ENCODE data around the gene SNX32.

The SNX32 gene

DNA sequence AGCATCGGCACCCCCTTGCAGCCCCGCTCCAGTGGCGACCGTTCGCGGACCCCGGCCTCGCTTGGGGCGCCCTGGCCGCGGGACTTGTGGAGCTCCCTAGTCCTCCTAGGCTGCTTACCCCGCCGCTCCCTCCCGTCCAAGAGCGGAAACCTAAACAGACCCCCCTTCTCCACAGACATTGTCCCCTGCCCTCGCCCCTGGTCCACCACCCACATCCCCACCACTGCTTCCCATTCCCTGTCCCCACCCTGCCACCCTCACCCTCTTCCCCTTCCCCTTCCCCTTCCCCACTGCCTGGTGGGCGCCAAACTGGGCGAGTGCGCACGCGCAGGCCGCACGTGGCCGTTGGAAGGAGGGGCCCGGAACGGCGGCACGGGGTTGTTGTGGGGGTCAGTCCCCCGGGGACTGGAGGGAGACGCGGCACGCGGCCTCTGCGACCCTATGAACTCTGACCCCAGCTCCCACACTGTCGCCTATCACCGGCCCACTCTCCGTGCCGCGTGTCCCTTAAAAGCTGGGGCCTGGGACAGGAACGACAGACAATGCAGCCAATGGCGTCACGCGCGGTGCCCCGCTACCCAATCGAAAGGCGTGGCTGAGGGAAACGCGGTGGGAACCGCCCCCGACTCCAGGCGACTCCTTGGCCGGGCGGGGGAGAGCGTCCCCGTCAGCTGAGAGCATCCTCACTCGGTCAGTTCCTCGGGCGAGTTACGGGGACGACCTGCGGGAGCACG, at the start of gene SNX32:
Gene SNX32, plus strand, starts transcription at position 667 of the 734 bp plus-strand sequence. CDS start 103 bp downstream, outside the sequence.
- DNase-seq (ENCODE audit: low spot score), result peak; percentile 99

DNA sequence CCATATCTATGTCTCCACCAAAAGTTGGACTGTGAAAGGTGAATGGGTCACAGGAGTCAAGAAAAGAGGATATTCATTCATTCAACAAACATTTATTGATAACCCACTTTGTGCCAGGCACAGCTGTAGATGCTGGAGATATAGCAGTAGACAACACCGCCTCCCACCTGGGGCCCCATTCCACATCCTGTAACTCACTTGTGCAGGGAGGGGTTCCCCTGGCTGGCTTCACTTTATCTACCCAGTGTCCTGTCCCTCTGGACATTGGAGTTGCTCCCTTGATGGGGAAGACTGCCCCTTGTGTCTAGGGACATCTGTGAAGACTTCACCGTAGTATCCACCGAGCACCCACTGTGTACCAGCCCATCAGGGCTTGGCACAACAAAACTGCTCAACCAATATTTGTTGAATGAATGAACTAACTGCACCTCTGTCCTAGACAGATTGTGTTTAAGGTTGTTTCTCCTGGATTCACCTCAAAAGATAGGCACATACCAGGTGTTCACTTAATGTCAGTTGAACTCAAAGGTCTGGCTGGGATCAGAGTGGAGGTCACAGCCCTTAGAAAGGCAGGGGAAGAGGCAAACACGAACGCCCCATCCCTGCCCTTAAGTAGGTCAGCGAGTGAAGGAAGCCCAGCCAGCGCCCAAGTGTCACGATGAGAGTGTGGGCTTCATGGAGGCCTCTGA, 48.3 kb upstream of the SNX32 start:
- no peak for DNase-seq (ENCODE audit: low spot score)

DNA sequence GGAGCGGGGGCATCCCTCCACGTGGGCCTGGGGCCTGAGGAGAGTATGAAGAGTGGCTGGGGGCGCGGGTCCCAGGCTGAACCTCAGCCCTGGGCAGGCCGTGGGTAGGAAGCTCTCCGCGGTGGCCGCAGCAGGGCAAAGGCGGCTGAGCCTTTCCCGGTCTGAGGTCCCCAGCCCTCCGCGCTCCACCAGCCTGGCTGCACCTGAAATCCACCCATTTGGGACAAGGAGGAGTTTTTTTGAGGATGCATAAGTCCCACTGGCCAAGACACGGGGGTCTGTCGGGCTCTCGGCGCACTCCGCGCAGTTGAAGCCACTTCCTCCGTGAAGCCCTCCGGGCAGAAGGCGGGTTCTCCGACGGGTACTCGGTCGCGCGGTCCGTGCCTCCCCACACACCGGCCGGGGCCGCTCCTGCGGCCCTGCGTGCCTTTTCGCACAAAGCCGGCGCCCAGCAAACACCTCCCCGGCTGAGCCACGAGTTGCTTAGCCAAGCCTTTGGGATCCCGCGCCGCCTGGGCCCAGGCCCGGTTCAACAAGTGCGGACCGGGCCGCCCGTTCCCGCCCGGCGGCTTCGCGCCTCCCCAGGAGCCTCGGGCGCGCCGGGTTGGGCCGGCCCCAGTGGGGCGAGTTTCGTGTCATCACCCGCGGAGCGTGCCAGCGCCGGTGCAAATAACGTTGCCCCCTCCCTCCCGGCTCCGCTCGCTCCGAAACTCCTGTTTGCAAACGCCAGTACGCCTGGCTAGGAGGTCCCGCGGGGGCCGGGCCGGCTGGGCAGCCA, 47.6 kb upstream of the SNX32 start:
- DNase-seq (ENCODE audit: low spot score), result peak; percentile 49

DNA sequence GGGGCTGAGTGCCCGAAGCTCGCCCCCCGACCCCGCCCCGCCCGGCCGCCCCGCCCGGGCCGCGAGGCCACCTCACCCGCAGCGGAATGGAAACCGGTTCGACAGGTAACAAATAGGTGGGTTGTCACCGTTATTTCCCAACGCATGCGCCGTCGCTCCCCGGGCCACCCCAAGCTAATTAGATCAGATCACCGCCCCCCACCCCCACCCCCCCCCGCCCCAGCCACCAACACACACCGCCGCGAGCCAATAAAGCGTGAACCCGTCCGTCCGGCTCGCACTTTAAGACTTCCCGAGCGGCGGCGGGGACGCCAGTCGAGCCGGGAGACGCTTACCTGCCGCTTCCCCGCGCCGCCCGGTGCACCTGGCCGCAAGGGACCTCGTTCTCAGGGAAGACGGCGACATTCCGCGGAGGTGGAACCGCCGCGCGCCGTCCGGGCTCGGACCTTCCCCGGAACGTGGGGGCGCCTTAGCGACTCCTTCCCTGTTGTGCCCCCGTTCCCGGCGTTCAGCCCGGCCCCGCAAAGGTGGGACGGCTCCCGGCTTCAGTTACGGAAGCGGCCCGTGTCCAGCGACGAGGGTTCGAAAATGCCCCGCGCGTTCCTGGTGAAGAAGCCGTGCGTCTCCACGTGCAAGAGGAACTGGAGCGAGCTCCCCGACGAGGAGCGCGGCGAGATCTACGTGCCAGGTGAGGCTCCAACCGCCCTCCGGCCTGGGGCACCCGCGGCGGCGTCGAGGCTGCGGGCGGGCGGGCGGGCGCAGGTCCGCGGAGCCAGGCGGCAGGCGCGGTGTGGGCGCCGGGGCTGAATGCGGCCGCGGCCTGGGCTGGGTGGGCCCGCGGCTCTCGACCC, 46.8 kb upstream of the SNX32 start, which contains the start of gene OVOL1:
Gene OVOL1, plus strand, starts transcription at position 278 of the 851 bp plus-strand sequence. Its CDS starts 311 bp downstream, at position 589.
- DNase-seq (ENCODE audit: low spot score), result peak; percentile 68

DNA sequence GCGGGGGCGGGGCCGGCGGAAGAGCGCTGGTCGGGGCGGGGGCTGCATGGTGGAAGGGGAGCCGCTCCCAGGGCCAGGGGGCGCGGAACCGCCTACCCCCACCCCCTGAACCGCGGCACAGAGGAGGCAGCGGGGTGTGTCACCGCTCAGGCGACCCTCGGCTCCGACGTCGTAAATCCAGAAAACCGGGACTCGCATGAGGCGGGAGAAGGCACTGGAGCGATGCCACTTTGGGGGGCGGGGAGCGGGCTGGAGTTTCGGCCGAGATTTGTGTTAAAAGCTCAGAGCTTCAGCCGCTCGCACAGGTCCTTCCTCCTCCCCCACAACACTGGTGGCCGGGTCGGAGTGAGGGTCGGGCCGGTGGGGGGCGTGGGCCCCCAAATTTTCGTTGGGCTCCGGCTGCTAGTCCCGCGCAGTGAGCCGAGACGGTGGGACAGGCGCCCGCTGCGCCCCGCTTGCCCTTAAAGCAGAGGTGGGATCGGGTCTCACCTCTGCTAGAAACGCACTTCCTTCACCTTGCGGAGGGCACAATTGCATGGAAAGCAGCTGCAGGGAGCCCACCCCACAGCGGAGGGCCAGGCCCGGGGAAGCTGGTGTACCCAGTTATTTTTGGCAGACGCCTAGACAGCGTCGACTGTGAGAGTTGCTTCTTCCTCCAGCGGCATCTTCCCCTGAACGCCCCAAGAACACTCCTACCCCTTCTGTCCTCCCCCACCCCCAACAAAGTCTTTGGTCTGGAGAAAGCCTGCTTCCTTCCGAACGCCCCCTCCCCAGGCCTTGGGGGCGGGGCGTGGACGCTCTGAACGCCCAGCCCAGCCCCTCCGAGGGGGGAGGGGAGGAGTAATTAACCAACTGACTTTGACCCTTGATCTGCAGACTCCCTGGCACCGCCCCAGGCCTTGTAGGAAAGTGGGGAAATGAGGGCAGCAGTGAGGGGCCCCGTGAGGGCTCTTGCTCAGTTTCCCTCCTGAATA, 45.8 kb upstream of the SNX32 start:
- DNase-seq (ENCODE audit: low spot score), result peak; percentile 41

DNA sequence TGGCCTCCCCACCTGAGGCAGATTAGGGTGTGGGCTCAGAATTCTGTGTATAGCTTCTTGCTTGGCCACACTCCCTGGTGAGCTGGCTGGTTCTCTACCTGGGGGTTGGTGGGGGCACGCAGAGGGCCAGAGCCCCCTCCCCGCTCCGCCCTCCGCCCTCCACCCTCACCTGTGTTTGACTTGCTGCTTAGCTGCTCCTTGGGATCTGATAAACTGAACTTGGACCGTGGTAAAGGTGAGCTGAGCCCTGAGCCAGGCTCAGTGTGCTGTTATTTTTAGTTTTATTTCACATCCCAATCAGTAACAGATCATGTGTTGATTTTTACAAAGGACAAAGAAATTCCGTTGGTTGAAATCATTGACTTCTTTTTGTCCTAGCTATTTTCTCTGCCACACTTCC, 44.9 kb upstream of the SNX32 start:
- DNase-seq (ENCODE audit: low spot score), result peak; percentile 24

DNA sequence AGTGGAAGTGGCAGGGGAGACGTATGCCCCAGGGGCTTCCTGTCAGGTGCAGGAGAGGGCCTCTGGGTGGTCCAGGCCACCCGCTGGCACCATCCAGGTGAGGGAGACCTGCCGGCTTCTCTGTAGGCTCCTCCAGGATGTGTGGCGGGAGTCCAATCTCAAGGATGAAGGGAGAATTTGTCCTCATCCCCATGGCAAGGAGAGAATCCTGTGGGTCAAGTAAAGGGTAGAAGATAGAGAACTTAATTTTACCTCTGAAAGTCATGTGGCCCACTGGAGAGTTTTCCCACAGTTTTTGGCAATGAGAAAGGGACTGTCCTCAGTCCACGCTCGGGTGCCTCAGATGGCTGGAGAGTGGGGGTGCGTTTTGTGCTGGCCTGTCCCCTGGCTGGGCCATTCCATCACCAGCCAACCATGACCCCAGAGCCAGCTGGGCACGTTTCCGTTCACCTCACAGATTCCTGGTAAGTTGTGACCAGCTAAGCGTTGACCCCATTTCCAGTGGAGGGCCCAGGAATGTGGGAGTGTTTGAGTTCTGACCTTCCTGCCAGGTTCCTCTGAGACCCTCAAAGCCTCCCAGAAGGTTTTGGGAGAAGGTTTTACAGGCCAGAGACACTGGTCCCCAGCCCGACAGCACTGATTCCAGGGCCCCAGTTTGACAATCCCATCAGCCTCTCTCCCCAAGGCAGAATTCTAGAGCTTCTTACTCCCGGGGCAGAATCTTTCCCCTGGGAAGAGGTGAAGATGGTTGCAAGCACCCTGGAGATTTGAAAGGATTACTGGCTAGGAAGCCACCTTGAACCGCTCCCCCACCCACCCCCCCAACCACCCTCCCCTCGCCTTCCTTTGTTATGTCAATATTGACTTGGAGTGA, 44.3 kb upstream of the SNX32 start:
- DNase-seq (ENCODE audit: low spot score), result peak; percentile 67

DNA sequence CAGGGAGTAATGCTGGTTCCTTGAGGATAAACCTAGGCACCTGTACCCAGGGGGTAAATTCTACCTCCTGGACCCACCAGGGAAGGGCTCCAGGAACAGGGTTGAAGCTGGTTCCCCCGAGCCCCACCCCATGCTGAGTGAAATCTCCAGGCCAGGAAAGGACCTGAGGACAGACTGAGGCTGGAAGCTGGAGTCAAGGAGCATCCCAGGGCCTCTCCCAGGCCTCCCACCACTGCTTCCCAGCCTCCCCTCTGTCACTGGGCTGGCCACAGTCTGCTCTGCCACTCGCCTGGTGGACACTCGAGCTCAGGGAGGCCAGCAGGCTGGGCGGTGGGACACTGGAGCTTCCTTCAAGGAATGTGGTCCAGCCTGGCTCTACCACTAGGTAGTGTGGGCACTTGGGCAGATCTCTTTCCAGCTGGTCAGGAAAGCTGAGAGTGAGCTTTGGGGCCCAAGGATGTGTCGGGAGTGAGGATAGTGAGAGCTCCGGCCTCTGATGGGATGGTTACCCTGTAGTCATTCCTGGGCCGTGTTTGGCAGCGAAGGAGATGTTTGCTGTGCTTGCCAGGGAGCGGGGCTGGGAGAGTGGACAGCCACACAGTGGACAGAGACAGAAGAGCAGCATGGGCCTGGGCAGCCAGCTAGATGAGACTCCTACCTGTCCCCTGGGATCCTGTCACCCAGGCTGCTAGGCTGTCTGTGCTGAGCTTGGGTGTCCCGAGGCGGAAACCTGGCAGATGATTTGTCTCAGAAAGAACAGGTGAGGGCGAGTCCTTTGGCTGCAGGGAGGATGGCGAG, 43.5 kb upstream of the SNX32 start:
- no peak for DNase-seq (ENCODE audit: low spot score)

DNA sequence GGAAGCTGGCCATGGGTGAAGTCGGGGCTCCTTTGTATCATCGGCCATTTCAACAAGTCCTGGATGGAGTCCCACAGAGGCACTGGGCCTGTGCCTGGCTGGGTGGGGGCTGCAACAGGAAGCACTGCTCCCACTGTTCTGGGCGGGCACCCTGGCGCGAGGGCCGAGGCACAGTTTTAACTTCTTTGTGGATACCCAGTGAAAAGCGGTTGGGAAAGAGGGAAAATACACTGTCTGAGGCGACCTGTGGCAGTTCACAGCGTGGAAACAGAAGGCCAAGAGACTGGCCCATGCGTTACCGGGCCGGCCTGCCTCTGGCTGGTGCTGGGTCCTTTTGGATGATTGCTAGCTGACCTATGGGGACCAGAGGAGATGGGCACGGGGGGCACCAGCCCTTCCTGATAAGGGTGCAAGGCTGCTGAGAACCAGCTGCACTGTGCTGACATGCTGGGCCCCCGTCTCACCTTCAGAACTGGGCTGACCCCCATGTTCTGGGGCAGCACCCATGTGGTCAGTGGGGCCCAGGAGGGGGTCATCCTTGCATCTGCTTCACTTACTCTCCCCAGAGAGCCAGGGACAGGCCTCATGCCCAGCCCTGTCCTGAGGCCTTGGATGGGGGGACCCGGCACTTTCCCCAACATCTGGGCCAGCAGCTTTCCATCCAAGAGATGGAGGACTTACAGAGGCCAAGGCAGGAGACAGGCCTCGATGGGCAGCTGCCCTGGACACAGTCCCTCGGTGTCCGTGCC, 42.7 kb upstream of the SNX32 start:
- no peak for DNase-seq (ENCODE audit: low spot score)

DNA sequence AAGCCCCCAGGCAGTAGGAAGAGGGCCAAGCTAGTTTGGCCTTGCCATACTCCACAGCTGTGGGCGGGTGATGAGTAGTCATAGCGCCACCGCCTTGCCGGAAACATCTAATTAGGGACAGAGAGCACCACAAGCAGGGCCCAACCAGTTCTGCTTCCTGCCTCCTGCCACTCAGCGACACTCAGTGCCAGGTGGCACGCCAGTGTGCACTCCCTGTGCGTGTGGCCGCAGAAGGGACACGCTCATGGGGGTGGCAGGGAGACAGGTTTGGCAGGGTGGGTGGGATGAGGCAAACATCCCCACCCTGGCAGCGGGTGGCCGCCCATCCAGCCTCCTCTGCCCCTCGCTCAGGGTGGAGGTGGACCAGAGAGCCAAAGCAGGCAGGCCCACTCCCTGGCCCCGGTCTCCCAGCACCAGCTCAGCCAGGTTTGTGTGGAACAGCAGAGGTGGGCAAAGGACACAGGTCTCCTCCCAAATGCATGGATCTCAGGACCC, 42.0 kb upstream of the SNX32 start:
- no peak for DNase-seq (ENCODE audit: low spot score)

DNA sequence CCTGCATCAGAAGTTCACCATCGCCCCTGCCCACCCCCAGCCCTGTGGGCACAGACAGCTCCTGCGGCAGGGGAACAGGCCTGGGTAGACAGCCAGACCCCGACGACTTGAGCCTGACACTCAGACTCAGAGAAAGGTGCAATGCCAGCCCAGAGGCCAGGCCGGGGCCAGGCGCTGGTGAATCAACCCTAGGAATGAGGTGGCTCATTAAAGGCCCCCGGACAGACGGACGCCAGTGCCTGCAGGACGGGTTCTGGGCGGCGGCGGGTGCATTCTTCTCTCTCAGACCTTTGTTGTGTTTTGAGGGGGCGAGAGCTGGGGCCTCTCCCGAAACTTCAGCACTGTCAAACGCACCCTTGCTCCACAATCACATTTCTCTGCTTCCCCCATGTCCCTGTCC, 41.3 kb upstream of the SNX32 start:
- DNase-seq (ENCODE audit: low spot score), result no peak

DNA sequence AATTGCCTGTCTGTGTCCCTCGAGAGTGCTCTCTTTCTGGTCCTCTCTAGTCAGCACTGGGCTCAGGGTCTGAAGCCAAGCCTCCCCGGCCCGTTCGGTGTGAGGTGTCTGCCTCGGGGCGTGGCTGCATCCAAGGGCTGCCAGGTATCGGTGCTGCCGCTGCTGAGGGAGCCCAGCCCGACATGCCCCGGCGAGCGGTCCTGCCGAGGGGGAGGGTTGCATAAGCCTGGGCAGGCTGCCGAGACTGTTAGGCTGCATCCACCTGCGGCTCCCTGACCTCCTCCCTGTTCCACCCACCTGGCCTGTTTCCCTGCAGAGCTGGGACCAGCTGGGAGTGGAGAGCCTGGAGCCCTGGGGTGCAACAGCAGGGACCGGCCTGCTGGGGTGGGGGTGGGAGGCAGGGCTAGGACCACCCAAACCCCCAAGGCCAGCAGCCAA, 40.6 kb upstream of the SNX32 start:
- peak; percentile 37 for DNase-seq (ENCODE audit: low spot score)

DNA sequence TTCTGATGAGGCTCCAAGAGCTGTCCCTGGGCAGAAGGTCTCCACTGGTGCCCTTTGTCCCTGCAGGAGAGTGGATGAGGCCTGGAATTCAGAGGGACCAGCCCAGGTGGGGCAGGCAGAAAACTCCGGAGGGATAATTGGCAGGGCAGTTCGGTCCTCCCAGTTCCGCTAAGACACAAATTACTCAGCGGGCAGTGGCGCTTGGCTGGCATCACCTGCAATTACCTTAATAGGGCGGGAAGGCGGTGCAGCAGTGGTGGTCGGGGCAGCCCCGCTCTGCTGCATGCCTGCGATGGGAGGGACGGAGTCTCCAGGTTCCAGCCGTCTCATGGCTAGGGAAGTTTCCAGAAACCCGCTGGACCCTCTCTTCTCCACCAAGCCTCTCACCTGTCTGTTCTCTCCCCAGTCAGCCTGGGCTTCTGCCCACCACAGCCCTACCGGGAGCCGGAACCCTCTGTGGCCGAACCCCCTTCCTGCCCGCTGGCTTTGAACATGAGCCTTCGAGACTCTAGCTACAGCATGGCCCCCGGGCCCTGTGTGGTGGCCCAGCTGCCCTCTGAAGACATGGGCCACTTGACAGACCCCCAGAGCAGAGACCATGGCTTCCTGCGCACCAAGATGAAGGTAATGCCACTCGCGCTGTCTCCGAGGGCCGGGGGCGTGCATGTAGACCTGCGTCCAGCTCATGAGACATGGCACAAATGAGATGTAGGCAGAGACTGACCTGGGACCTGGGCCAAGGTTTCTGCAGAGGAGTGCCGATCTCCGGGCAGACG, 40.0 kb upstream of the SNX32 start:
- no peak for DNase-seq (ENCODE audit: low spot score)

DNA sequence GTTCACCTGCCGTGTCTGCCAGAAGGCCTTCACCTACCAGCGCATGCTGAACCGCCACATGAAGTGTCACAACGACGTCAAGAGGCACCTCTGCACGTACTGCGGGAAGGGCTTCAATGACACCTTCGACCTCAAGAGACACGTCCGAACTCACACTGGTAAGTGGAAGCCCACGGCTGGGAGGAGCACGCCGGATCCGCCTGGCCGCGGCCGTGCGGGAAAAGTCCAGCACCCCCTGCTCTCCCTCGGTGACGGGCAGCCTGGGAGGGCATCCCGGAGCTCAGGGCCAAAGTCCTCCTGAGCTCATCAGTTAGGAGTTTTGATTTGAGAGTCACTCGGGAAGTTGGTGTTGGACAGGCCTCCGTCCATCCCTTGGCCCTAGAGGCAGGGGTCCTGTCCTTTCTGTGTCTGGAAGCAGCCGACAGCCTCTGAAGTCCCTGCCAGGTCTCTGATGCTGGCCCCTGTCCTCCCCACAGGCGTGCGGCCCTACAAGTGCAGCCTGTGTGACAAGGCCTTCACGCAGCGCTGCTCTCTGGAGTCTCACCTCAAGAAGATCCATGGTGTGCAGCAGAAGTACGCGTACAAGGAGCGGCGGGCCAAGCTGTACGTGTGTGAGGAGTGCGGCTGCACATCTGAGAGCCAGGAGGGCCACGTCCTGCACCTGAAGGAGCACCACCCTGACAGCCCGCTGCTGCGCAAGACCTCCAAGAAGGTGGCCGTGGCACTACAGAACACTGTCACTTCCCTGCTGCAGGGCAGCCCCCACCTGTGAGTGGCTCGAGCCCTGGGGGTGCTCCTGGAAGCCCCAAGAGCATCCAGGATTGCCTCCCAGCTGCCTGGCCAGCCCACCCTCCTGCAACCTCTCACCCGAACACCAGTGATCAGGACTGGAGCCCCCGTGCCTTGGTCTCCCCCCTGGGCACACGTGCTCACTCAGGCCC, 38.9 kb upstream of the SNX32 start:
- no peak for DNase-seq (ENCODE audit: low spot score)

DNA sequence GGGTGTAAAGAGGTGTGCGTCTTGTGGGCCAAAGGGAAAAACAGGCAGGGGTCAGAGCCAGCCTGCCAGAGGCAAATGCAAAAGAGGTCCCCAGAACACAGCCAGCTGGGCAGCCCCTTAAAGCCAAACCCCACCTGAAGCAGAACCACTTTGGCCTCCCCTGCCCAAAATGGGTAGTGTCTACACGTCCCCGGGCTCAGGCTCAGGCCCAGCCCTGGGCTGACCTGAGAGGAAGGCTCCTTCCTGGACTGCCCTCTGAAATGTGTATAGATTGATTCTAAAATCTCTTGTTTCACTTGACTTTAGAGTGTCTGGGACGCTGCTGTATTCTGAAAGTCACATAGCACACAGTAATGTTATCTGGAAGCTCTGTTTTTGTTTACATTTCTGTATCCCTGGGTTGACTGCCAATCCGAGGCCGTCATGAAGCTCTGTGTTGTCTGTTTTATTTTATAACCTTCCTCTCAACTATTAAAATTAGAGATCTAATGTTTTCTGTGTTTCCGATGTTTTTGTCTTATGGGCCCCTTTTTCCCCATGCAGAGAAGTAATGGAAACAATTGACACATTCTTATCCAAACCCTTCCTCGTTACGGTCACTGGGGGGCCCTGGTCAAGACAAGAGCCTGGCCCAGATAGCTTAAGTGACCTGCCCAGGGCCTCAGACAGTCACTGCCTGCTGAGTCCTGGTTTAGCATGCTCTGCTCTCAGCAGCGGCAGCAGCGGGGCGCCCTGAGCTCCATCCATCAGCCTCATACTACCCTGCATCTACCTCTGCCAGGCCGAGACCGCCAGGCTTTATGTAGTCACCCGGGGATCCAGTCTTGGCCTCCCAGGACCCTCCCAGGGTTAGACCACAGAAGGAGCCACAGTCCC, 36.8 kb upstream of the SNX32 start:
- no peak for DNase-seq (ENCODE audit: low spot score)
